ENCODE results near the gene DGCR8. TPM values are rescaled to one million over a fixed set of nuclear protein-coding genes. Genes with fewer than 3 reads are reported as not detected.
A peak's percentile ranks its signal among the peaks of the same experiment; 100 is the strongest.
"Not testable (repeated sequence)": the region's sequence is repeated elsewhere in the genome, so short reads cannot be mapped to it uniquely, and the experiment has no call there.

DGCR8 gene
- polyA plus RNA-seq, 3 donors = 10.1 to 15.6 (median 12.9) TPM

- 92 to 94% (median 93%) methylated on average over 27 of the region's 27 CpGs for WGBS, 3 donors
Measured at GRCh38 chr22:20063271-20064139, 16.5 kb upstream of the DGCR8 start.

DNA sequence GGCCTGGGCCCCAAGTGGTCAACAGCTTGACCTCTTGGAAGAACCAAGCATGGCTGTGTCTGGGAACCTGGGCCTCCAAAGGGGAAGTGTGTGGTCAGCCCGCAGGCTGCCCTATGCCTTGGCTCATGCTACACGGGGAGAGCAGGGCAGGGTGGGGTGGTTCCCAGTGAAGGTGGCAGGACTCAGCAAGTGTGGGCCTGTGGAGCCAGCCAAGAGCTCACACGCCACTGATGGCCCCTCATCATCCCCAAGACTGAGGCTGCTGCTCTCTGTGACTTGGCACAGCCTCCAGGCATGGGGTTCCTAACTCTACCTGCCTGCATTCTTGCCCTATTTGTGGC lies 15.9 kb upstream of the DGCR8 start:
- WGBS, 3 donors = 77 to 85% (median 83%) methylated on average over 2 to 3 of the region's 3 CpGs

More at GRCh38 chr22:20063271-20064139, 16.5 kb upstream of the DGCR8 start:
- H3K27ac ChIP-seq (ENCODE audit: low read depth, low read length) = no peak overlapping the region

DNA sequence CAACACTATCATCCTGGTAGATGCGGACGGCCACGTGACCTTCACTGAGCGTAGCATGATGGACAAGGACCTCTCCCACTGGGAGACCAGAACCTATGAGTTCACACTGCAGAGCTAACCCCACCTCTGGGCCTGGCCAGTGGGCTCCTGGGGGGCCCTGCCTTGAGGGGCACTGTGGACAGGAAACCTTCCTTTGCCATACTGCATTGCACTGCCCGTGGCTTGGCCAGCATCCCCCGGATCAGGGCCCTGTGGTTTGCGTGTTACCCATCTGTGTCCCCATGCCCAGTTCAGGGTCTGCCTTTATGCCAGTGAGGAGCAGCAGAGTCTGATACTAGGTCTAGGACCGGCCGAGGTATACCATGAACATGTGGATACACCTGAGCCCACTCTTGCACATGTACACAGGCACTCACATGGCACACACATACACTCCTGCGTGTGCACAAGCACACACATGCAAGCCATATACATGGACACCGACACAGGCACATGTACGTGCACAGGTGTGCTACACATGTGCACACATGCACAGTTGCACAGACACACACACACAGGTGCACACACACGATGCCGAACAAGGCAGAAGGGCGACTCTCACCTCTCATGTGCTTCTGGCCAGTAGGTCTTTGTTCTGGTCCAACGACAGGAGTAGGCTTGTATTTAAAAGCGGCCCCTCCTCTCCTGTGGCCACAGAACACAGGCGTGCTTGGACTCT lies 15.3 kb upstream of the DGCR8 start:
- H3K27ac ChIP-seq (ENCODE audit: low read depth, low read length) = no peak overlapping the region
- 88 to 95% (median 90%) methylated on average over 18 of the region's 18 CpGs for WGBS, 3 donors

More for the DNA sequence above, 15.9 kb upstream of the DGCR8 start:
- H3K27ac ChIP-seq (ENCODE audit: low read depth, low read length) = no peak overlapping the region

- WGBS, 3 donors = 88 to 89% (median 88%) methylated on average over 14 of the region's 14 CpGs
Measured at GRCh38 chr22:20065896-20066616, 14.0 kb upstream of the DGCR8 start.

GRCh38 chr22:20066617-20067383 lies 13.2 kb upstream of the DGCR8 start:
- no peak overlapping the region for H3K27ac ChIP-seq (ENCODE audit: low read depth, low read length)
- WGBS, 3 donors = 94 to 100% (median 96%) methylated on average over 11 of the region's 11 CpGs

More at GRCh38 chr22:20065896-20066616, 14.0 kb upstream of the DGCR8 start:
- no peak overlapping the region for H3K27ac ChIP-seq (ENCODE audit: low read depth, low read length)

DNA sequence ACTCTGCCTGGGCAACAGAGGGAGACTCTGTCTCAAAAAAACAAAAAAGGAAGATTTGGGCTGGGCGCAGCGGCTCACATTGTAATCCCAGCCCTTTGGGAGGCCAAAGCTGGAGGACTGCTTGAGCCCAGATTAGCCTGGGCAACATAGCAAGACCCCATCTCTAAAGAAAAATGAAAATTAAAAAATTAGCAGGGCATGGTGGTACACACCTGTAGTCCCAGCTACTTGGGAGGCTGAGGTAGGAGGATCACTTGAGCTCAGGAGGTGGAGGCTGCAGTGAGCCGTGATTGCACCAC lies 12.7 kb upstream of the DGCR8 start:
- not testable (repeated sequence) for H3K27ac ChIP-seq (ENCODE audit: low read depth, low read length)
- WGBS, 3 donors = 93 to 100% (median 97%) methylated on average over 3 of the region's 3 CpGs

- 94 to 98% (median 95%) methylated on average over 7 of the region's 7 CpGs for WGBS, 3 donors
- H3K27ac ChIP-seq (ENCODE audit: low read depth, low read length) = no peak overlapping the region
Measured at GRCh38 chr22:20068640-20069039, 11.4 kb upstream of the DGCR8 start.

DNA sequence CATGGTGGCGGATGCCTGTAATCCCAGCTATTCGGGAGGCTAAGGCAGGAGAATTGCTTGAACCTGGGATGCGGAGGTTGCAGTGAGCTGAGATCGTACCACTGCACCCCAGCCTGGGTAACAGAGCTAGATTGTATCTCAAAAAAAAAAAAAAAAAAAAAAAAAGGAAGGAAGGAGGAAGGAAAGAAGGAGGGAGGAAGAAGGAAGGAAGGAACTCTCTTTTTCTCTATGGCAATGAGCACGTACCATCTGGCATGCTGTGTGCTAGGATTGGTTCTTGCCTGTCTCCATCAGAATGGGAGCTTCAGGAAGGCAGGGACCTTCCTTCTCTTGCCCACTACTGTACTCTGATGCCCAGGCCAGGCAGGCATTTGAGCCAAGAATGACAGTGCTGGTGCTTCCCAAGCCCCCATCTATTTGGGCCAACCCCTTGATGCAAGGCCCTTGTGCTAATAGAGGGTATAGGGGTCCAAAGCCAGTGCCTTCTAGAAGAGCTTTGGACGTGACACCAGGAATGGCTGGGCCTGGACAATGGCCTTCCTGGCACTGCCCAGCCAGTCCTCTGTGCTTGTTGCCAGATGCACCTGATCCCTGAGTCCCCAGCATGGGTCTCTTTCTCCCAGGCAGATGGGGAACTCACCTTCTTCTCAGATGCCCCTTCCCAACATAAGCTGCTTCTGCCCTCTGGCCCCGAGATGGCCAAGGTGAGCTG lies 10.6 kb upstream of the DGCR8 start:
- H3K27ac ChIP-seq (ENCODE audit: low read depth, low read length) = no peak overlapping the region
- WGBS, 3 donors = 81 to 92% (median 87%) methylated on average over 7 of the region's 7 CpGs

- WGBS, 3 donors = 87 to 92% (median 88%) methylated on average over 8 of the region's 8 CpGs
- H3K27ac ChIP-seq (ENCODE audit: low read depth, low read length) = no peak overlapping the region
Measured at GRCh38 chr22:20071524-20071972, 8.5 kb upstream of the DGCR8 start.

DNA sequence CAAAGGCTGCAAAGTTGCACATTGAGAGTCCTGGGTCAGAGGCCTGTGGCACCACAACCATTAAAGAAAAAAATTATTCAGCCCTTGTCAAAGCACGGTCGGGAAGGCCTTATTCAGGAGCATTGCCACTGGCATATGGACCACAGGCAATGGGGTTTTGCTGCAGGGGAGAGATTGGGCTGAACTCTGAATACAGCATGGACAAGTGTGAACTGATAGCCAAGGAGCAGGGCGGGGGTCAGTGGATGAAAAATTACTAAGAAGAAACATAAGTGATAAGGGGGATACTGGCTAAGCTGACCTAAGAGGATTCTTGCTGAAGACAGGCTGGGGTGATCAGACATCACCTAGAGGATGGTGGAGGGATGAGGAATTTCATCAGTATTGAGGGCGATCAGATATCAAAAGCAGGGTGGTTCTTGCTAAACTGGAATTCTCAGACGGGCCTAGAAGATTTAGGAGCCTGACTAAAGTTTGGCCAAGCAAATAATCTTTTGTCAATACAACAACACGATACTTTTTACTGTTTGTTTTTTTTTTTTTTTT lies 3.3 kb upstream of the DGCR8 start:
- H3K27ac ChIP-seq (ENCODE audit: low read depth, low read length) = no peak overlapping the region
- 58 to 72% (median 72%) methylated on average over 6 of the region's 6 CpGs for WGBS, 3 donors

GRCh38 chr22:20080445-20080775 lies 369 bp downstream of the DGCR8 start:
- H3K27ac ChIP-seq (ENCODE audit: low read depth, low read length) = peak overlapping the region; percentile 79
- WGBS, 3 donors = 0 to 1% (median 0%) methylated on average over 24 to 34 of the region's 34 CpGs

GRCh38 chr22:20080776-20081654 lies 974 bp downstream of the DGCR8 start:
- H3K27ac ChIP-seq (ENCODE audit: low read depth, low read length) = peak overlapping the region; percentile 79
- WGBS, 3 donors = 8 to 29% (median 20%) methylated on average over 27 of the region's 27 CpGs

DNA sequence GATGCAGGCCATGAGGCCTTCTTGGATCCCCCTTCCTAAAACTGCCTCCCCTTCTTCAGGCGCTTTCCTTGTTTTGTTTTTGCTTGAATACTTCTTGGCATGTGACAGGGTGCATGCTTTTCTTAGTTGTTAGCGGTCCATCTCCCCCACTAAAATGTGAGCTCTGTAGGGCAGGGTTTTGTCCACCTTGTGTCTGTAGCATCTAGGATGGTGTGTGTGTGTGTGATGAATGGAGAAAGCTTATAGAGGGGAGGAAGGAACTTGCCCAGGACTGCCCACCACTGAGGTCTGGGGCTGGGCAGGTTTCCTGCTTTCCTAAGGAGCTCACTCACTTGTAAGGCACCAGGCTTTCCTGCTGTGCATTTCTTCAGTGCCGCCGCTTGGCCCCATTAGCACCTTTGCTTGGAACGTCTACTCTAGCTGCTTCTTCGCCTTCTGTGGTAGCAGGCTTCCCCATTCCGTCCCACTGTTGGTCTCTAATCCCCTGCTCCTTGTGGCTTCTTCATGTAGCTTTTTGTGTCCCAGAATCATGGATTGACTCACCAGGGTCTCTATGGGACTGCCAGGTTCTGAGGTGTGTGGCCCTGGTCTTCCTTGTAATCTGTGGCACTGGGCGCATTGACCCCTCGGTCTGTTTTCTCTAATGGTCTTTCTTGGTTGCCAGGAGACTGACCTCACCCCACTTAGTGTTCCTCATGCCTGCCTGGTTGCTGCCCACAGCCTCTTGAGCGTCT lies 3.3 kb downstream of the DGCR8 start:
- 76 to 84% (median 78%) methylated on average over 10 of the region's 10 CpGs for WGBS, 3 donors
- H3K27ac ChIP-seq (ENCODE audit: low read depth, low read length) = no peak overlapping the region

DNA sequence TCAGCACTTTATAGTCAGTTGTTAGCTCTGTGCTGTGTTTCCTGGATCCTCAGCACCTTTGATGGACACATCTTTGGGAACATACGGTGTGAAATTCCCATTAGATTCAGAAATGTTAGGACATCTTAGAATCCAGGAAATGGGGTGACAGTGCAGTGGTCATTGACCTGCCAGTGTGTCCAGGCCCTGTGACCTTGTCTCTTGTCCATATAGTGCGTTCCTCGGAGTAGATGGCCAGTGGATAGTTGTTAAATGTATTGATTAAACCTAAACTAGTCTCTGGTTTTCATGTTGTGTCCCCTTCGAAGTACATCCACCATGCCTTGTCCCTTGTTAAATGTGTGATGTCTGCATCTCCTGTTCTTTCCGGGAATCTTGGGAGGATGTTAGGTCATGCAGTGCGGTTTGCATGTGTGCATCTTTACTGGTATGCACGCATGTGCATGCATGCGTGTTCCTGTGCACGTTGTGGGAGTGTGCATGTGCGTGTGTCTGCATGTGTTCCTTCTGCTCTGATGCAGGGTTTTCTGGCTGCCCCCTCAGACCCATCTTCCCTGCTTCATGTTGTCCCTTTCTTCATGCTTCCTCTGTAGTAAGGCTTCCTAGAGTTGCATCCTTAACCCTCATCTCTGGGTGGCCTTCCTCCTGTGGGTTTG lies 4.0 kb downstream of the DGCR8 start:
- WGBS, 3 donors = 68 to 71% (median 69%) methylated on average over 10 of the region's 10 CpGs
- H3K27ac ChIP-seq (ENCODE audit: low read depth, low read length) = no peak overlapping the region

- 59 to 71% (median 71%) methylated on average over 23 of the region's 23 CpGs for WGBS, 3 donors
- no peak overlapping the region for H3K27ac ChIP-seq (ENCODE audit: low read depth, low read length)
Measured at GRCh38 chr22:20084547-20085413, 4.7 kb downstream of the DGCR8 start.

All from adipose tissue (tissue), 3 donors.